AG04449 (cell line): ENCODE measurements around the gene KCNC2.
"Not testable (repeated sequence)": the region's sequence is repeated elsewhere in the genome, so short reads cannot be mapped to it uniquely, and the experiment has no call there.

ENCODE experiments used
- CTCF ChIA-PET: fragments of 350-600 bp; formaldehyde crosslinking; extraction: SDS; loops from one replicate; lab custom pipeline; 2021; ENCODE audit warnings: antibody characterized with exemption; lab: Yijun Ruan, JAX
- POLR2A ChIA-PET: fragments of 400-600, 350-600 bp; formaldehyde crosslinking; extraction: SDS; loops from one replicate; lab custom pipeline; 2020; ENCODE audit warnings: antibody characterized with exemption, inconsistent platforms; lab: Yijun Ruan, JAX
- DNase-seq: peaks from one replicate; pipeline ENCODE4 v3.0.0-alpha.2; 2010; ENCODE audit warnings: low read depth, low spot score
- H3K4me3 ChIP-seq: 2 replicates; pipeline ENCODE4 v1.5.1; 2011; ENCODE audit warnings: low read depth, mild to moderate bottlenecking, control low read depth, low read length
- CTCF ChIP-seq: IDR thresholded peaks from one replicate; pipeline ENCODE4 v1.5.1; 2011; ENCODE audit warnings: mild to moderate bottlenecking, moderate library complexity, low read length, control low read depth, inconsistent platforms; ENCODE audit not compliant: insufficient read depth; ENCODE audit errors: missing control alignments

KCNC2 gene

DNA sequence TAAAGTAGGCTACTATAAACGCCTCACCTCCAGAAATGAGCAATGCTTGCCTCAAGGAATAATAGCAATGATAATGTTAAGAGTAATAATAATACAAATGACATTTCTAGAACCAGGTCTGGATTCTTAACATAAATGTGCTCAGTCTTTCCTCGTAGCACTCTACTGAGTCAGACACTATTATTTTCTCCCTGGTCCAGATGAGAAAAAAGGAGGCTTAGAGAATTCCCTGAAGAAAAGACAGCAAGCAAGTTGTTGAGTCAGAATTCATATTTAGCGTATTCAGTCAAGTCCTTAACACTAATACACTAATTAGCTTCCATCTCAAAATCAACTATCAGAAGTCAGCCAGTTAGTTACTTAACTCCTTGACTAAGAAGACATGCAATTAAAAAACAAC lies 13.2 kb downstream of the KCNC2 start:
- DNase-seq = no peak
- POLR2A ChIA-PET = no interaction called here
- no peak overlapping the region for H3K4me3 ChIP-seq
- CTCF ChIA-PET = no interaction called here
- no peak for TF ChIP-seq CTCF

DNA sequence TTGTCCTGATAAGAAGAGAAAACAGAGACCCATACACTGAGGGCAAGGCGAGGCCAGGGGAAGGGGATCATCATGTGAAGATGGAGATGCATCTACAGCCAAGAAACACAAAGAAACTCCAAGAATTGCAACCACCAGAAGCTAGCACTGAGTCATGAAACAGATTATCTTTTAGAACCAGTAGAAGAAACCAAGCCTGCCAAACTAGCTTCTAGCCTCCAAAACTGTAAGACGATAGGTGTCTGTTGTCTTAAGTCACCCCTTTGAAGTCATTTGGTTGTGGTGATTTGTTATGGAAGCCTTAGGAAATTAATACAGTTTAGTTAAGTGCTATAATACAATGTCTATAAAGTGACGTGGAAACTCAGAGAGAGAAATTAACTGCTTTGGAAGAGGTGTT lies 15.4 kb downstream of the KCNC2 start:
- TF ChIP-seq CTCF = no peak
- H3K4me3 ChIP-seq = no peak overlapping the region
- POLR2A ChIA-PET = no interaction called here
- DNase-seq = no peak
- CTCF ChIA-PET = no interaction called here

DNA sequence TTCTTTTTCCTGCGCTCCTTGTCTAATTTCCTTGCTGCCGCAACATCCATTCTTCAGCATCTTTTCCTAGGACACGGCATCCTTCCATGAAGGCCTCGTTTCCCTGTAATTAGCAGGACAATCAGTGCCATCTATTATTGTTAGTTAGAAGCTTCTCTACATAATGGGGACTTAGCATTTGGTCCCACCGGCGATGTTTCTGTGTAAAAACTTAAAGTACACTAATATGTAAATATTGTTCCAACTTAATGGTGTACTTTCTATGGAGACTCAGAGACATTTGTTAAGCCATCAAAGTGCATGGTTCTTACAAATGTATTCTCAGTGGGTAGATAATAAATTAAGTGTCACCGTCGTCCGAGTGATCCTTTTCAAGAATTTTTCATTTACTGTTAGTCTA lies 17.4 kb downstream of the KCNC2 start:
- CTCF ChIA-PET = no interaction called here
- POLR2A ChIA-PET = no interaction called here
- TF ChIP-seq CTCF = no peak
- no peak for DNase-seq
- no peak overlapping the region for H3K4me3 ChIP-seq

DNA sequence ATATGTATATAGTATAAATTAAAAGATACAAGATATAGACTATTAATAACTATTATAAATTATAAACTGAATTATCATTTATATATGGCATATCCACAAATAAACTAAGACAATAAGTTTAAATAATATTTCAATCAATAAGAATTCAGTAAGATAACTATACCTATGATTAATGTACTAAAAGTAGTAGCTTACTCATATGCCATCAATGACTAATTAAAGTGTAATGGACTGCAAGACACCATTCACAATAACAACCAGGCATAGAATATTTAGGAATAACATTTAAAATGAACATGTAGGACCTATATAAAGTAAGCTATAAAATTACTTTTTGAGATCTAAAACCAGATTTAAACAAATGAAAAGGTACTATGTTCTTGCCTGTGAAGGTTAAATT lies 18.8 kb downstream of the KCNC2 start:
- DNase-seq = no peak
- ChIA-PET CTCF (no interaction called here), POLR2A (no interaction called here)
- TF ChIP-seq CTCF = no peak
- H3K4me3 ChIP-seq = no peak overlapping the region

GRCh38 chr12:75185881-75186280 lies 23.8 kb downstream of the KCNC2 start:
- DNase-seq, CTCF ChIA-PET, H3K4me3 ChIP-seq, POLR2A ChIA-PET: not testable (repeated sequence)

DNA sequence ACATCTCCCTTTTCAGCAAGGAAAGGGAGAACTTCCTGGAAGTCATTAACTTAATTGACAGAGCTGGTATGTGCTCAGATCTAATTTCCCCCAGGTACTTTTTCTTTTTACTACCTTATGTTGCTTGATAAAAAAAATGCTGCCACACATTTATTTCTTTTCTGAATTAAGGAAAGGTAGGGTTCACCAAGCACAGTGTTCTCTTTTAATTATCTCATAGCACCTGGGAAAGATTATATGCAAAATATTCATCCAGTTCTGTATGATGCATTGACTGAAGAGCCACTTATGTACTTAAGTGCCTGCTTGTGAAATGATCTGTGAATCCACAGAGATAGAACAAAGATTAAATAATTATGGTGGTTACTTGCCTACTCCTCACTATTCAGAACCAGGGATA lies 25.1 kb downstream of the KCNC2 start:
- ChIA-PET POLR2A (no interaction called here), CTCF (no interaction called here)
- no peak for DNase-seq
- H3K4me3 ChIP-seq = no peak overlapping the region
- no peak for TF ChIP-seq CTCF

DNA sequence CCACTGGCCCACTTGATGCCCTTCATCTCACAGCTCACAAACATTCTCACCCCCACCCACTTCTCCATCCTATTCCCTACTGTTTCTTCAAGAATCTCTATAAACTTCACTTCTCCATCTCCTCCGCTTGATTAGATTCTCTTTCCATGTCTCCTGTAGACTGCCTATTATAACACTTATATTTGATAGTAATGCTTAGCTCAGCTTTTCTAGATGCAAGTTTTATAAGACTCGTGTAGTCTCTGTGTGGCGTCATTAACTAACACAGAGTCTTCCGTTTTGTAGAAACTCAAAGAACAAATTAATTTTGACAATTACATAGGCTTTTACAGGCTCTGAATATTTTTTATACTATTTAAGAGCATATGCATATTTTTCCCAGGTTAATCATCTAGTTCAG lies 25.7 kb downstream of the KCNC2 start:
- DNase-seq = no peak
- TF ChIP-seq CTCF = no peak
- POLR2A ChIA-PET = no interaction called here
- H3K4me3 ChIP-seq = no peak overlapping the region
- CTCF ChIA-PET = no interaction called here
